Measurements from ENCODE around the gene TOMM40. TPM values are rescaled to one million over a fixed set of nuclear protein-coding genes. Genes with fewer than 3 reads are reported as not detected.

Gene TOMM40
- total RNA-seq, 4 donors from 2014 or later = 29.1 to 49.9 (median 41.0) TPM

DNA sequence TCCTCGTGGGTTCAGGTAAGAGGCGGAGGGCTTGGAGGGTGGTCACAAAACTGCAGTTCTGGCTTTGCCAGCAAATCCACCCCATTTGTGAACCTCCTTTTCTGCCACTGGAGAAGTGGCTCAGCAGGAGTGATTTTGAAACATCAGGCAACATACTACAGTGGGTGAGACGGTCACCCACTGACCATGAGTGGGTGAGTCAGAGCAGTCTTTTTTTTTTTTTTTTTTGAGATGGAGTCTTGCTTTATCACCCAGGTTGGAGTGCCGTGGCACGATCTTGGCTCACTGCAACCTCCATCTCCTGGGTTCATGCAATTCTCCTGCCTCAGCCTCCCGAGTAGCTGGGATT, 3.0 kb downstream of the TOMM40 start:
- DNase-seq (ENCODE audit: extremely low spot score) = no peak
- Histone ChIP-seq H3K36me3 (peaks cover 38 to 66% (median 65%) of the 10 kb centered on the region in 4 donors), H3K4me3 (no peak overlapping the region), H3K9me3 (no peaks in the 10 kb centered on the region), H3K27ac (replicated peaks in 1 of 4) (no peak overlapping the region), H3K27me3 (no peaks in the 10 kb centered on the region), H3K4me1 (peaks cover 19 to 32% (median 31%) of the 10 kb centered on the region in 4 donors)
- intact Hi-C loops (cut with DNase I) = loop anchor here (10.0 kb wide), 1 partner anchor 181 kb away; the partner anchor contains the start of genes GEMIN7 and ZNF296
- TF ChIP-seq POLR2AphosphoS5 (IDR thresholded peaks at IDR 0.05) (no peak), POLR2A (IDR thresholded peaks at IDR 0.05; ENCODE audit: low read depth) (no peak), EP300 (IDR thresholded peaks at IDR 0.05) (no peak), CTCF (IDR thresholded peaks at IDR 0.05) (no peak)
- 94% methylated on average over 6 of the region's 6 CpGs for WGBS

DNA sequence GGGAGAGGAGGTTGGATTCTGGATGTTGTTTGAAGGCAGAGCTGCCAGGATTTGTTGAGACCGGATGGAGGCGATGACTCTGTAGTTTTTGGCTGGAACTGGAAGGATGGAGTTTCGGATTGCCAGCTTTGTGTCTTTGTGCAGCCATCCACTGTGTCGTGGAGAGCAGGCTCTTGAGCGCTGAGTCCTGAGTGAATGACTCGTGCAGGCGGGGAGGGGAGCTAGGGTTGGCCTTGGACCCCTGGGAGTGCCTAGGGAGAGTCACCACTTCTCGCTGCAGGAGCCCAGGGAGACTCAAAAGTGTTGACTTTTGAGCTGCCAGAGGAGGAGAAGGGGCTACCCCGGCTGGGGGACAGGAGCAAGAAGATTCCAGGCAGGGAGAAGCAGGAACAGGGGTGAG, 3.9 kb downstream of the TOMM40 start:
- 79% methylated on average over 9 of the region's 9 CpGs for WGBS
- H3K4me1 ChIP-seq = peaks cover 14 to 24% (median 22%) of the 10 kb centered on the region in 4 donors
- intact Hi-C loops (cut with DNase I) = loop anchor here (10.0 kb wide), 1 partner anchor 180 kb away; the partner anchor contains the start of genes GEMIN7 and ZNF296

DNA sequence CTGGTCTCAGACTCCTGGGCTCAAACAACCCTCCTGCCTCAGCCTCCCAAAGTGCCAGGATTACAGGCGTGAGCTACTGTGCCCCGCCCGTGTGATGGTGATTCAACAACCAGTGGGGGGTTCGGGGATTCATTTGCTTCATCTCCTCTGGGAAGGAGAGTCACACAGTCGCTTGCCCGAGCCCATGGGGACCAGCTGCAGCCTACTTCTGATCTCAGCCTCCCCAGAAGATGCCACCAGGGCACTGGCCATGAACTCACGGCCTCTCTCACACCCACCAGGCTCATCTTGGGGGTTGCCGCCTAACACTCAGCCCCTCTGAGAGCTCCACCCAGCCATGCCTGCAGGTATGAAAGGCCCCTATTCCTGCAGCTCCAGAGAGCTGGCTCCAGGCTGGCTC, 6.8 kb downstream of the TOMM40 start:
- Histone ChIP-seq H3K27me3 (no peaks in the 10 kb centered on the region), H3K4me3 (no peak overlapping the region), H3K9me3 (no peaks in the 10 kb centered on the region), H3K27ac (replicated peaks in 1 of 4) (no peak overlapping the region), H3K36me3 (peaks cover 54 to 100% (median 94%) of the 10 kb centered on the region in 4 donors), H3K4me1 (peaks cover 0 to 7% (median 5%) of the 10 kb centered on the region in 4 donors)
- no peak for DNase-seq (ENCODE audit: extremely low spot score)
- WGBS = 85% methylated on average over 6 of the region's 8 CpGs
- TF ChIP-seq POLR2AphosphoS5 (IDR thresholded peaks at IDR 0.05) (no peak), CTCF (IDR thresholded peaks at IDR 0.05) (no peak), EP300 (IDR thresholded peaks at IDR 0.05) (no peak), POLR2A (IDR thresholded peaks at IDR 0.05; ENCODE audit: low read depth) (no peak)
- intact Hi-C loops (cut with DNase I) = loop anchor here (10.0 kb wide), 1 partner anchor 177 kb away; the partner anchor contains the start of genes GEMIN7 and ZNF296

More for the DNA sequence above, 3.9 kb downstream of the TOMM40 start:
- Histone ChIP-seq H3K9me3 (no peaks in the 10 kb centered on the region), H3K27me3 (no peaks in the 10 kb centered on the region), H3K27ac (replicated peaks in 1 of 4) (no peak overlapping the region), H3K4me3 (no peak overlapping the region), H3K36me3 (peaks cover 38 to 74% (median 68%) of the 10 kb centered on the region in 4 donors)
- no peak for DNase-seq (ENCODE audit: extremely low spot score)
- TF ChIP-seq POLR2A (IDR thresholded peaks at IDR 0.05; ENCODE audit: low read depth) (no peak), CTCF (IDR thresholded peaks at IDR 0.05) (no peak), EP300 (IDR thresholded peaks at IDR 0.05) (no peak), POLR2AphosphoS5 (IDR thresholded peaks at IDR 0.05) (no peak)

GRCh38 chr19:44900328-44901244, 9.5 kb downstream of the TOMM40 start:
- no peak overlapping the region for H3K27ac ChIP-seq (replicated peaks in 1 of 4)
- no peaks in the 10 kb centered on the region for H3K9me3 ChIP-seq
- no peak for DNase-seq (ENCODE audit: extremely low spot score)
- H3K4me3 ChIP-seq = no peak overlapping the region
- 91% methylated on average over 18 of the region's 19 CpGs for WGBS
- H3K36me3 ChIP-seq = peaks cover 38 to 79% (median 72%) of the 10 kb centered on the region in 4 donors
- intact Hi-C loops (cut with DNase I) = loop anchor here (5.0 kb wide), 2 partner anchors 352 to 437 kb away; partner anchors contain the start of gene MARK4
- peaks cover 4 to 15% (median 8%) of the 10 kb centered on the region in 4 donors for H3K27me3 ChIP-seq
- peaks cover 6 to 20% (median 12%) of the 10 kb centered on the region in 4 donors for H3K4me1 ChIP-seq
- TF ChIP-seq POLR2A (IDR thresholded peaks at IDR 0.05; ENCODE audit: low read depth) (no peak), EP300 (IDR thresholded peaks at IDR 0.05) (no peak), POLR2AphosphoS5 (IDR thresholded peaks at IDR 0.05) (no peak), CTCF (IDR thresholded peaks at IDR 0.05) (no peak)

Measured in esophagus muscularis mucosa (tissue), 4 donors.